ENCODE results near the gene SH3RF3. TPM values are rescaled to one million over a fixed set of nuclear protein-coding genes. Genes with fewer than 3 reads are reported as not detected.

Gene SH3RF3
- polyA plus RNA-seq, 1 of the 3 experiments (the other 2 are of a cell fraction) = 1.9 TPM

GRCh38 chr2:109382226-109382895, 253.4 kb downstream of the SH3RF3 start:
- DNase-seq = no peak
- Histone ChIP-seq H3K36me3 (replicated peaks in 1 of 2; ENCODE audit: control insufficient read depth in 1 of 2, insufficient read depth in 2 of 2, low read length in 1 of 2) (no peaks in the 10 kb centered on the region), H3K27me3 (ENCODE audit: insufficient read depth) (no peaks in the 10 kb centered on the region), H3K79me2 (ENCODE audit: insufficient read depth) (no peaks in the 10 kb centered on the region), H3K27ac (ENCODE audit: low read depth in 2 of 2, low read length in 1 of 2) (no peak overlapping the region), H3K9me3 (no peaks in the 10 kb centered on the region), H3K4me3 (ENCODE audit: low read depth in 2 of 2, low read length in 1 of 2) (no peak overlapping the region; a peak in 1 of 4 replicates), H3F3A (replicated peaks; ENCODE audit: insufficient read depth) (no peaks in the 10 kb centered on the region), H2AFZ (ENCODE audit: low read depth) (no peak overlapping the region), H3K4me2 (peak overlapping the region; percentile 43), H4K20me1 (ENCODE audit: insufficient read depth) (0 out of 2 replicates have a peak, but pooled peaks cover 3% of the 10 kb centered on the region), H3K4me1 (ENCODE audit: control insufficient read depth in 1 of 2, insufficient read depth in 2 of 2, low read depth in 1 of 2, low read length in 1 of 2) (peaks cover 13 to 22% of the 10 kb centered on the region in 2 experiments; a peak in 2 of 4 replicates), H3K9ac (no peak overlapping the region), H3K9me2 (no peaks in the 10 kb centered on the region)
- 83% methylated on average over 9 of the region's 9 CpGs for WGBS (ENCODE audit: low lambda C conversion rate)
- TF ChIP-seq RAD21 (IDR thresholded peaks at IDR 0.05; ENCODE audit: low read length) = no peak
- TF ChIP-seq ELF1 (IDR thresholded peaks at IDR 0.05) = no peak
- TF ChIP-seq MEF2A (IDR thresholded peaks at IDR 0.05; ENCODE audit: borderline replicate concordance, low read depth) = no peak
- TF ChIP-seq ZBTB33 (IDR thresholded peaks at IDR 0.05; ENCODE audit: borderline replicate concordance, low read depth) = no peak
- no peak for TF ChIP-seq FOSL2 (IDR thresholded peaks at IDR 0.05; ENCODE audit: borderline replicate concordance, low read depth)
- no peak for TF ChIP-seq RXRA (IDR thresholded peaks at IDR 0.05; ENCODE audit: borderline replicate concordance, low read depth)
- no peak for TF ChIP-seq NFIC (IDR thresholded peaks at IDR 0.05; ENCODE audit: borderline replicate concordance)
- TF ChIP-seq NRF1 (IDR thresholded peaks at IDR 0.05; ENCODE audit: low read depth, low read length) = no peak
- no peak for TF ChIP-seq USF1 (IDR thresholded peaks at IDR 0.05; ENCODE audit: borderline replicate concordance, low read depth)
- TF ChIP-seq PBX3 (IDR thresholded peaks at IDR 0.05) = no peak
- no peak for TF ChIP-seq TAF1 (IDR thresholded peaks at IDR 0.05; ENCODE audit: borderline replicate concordance, low read depth, low read length)
- TF ChIP-seq MAX (IDR thresholded peaks at IDR 0.05; ENCODE audit: low read depth) = no peak
- POLR2A ChIA-PET = no interaction called here
- CTCF ChIA-PET = no interaction called here

GRCh38 chr2:109382951-109383350, 253.9 kb downstream of the SH3RF3 start:
- H2AFZ ChIP-seq (ENCODE audit: low read depth) = no peak overlapping the region
- no peak overlapping the region; a peak in 1 of 4 replicates for H3K4me3 ChIP-seq (ENCODE audit: low read depth in 2 of 2, low read length in 1 of 2)
- H3K27me3 ChIP-seq (ENCODE audit: insufficient read depth) = no peaks in the 10 kb centered on the region
- 32% methylated on average over 2 of the region's 4 CpGs for WGBS (ENCODE audit: low lambda C conversion rate)
- no peaks in the 10 kb centered on the region for H3K36me3 ChIP-seq (replicated peaks in 1 of 2; ENCODE audit: control insufficient read depth in 1 of 2, insufficient read depth in 2 of 2, low read length in 1 of 2)
- POLR2A ChIA-PET = no interaction called here
- H3F3A ChIP-seq (replicated peaks; ENCODE audit: insufficient read depth) = no peaks in the 10 kb centered on the region
- TF ChIP-seq NFIC (IDR thresholded peaks at IDR 0.05; ENCODE audit: borderline replicate concordance) (peak; percentile 77), YY1 (IDR thresholded peaks at IDR 0.05; ENCODE audit: low read depth) (no peak)
- H3K4me1 ChIP-seq (ENCODE audit: control insufficient read depth in 1 of 2, insufficient read depth in 2 of 2, low read depth in 1 of 2, low read length in 1 of 2) = peaks cover 13 to 22% of the 10 kb centered on the region in 2 experiments; a peak in 2 of 4 replicates
- peak overlapping the region; percentile 43 for H3K4me2 ChIP-seq
- H4K20me1 ChIP-seq (ENCODE audit: insufficient read depth) = 0 out of 2 replicates have a peak, but pooled peaks cover 3% of the 10 kb centered on the region
- DNase-seq = peak; percentile 53
- CTCF ChIA-PET = no interaction called here
- no peak overlapping the region for H3K9ac ChIP-seq
- no peaks in the 10 kb centered on the region for H3K79me2 ChIP-seq (ENCODE audit: insufficient read depth)
- no peak overlapping the region for H3K27ac ChIP-seq (ENCODE audit: low read depth in 2 of 2, low read length in 1 of 2)
- H3K9me3 ChIP-seq = no peaks in the 10 kb centered on the region
- no peaks in the 10 kb centered on the region for H3K9me2 ChIP-seq

Data from SK-N-SH (cell line).